GM12873 (cell line): ENCODE data around the gene PTPRN2.

ENCODE experiments used
- CTCF ChIP-seq: IDR thresholded peaks from 2 replicates; pipeline ENCODE4 v1.5.1; 2012; ENCODE audit warnings: low read depth, mild to moderate bottlenecking, moderate library complexity, low read length, control low read depth; ENCODE audit not compliant: insufficient read depth; ENCODE audit errors: missing control alignments

Gene PTPRN2

GRCh38 chr7:157614457-157615020 is 973.1 kb downstream of the PTPRN2 start:
- TF ChIP-seq CTCF: no peak

DNA sequence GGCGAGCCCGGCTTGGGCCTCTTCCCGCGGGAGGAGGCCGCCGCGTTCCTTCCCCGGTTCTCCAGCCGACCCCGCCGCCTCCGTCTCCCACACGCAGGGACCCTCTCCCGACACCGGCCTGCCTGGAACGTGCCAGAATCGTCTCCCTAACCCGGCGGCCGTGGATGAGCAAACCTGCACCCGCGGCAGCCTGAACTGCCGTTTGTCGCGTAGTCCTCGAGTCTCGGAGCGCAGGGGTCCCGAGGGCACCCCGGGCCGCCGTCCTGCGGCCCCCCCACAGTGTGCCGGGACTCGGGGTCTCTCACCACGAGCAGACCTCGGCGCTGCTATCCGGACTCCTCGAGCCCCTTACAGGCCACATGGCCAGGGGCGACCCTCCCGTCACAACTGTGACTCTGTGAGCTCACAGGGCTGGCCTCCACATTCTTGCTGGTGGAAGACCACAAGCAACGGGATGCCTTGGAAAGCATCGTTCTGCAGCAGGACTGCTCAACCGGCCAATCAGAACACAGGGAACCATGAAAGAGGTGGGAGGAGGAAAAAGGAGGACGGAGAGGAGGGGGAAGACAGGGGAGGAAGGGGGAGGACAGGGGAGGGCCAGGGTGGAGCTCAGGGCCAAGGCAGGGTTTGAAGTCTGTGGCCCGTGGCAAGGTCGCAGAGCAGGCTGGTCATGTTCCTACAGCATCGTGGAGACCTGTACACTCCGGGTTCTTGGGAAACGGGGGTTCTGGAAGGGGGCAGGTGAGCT is 973.9 kb downstream of the PTPRN2 start:
- no peak for TF ChIP-seq CTCF

GRCh38 chr7:157612664-157613561 is 974.7 kb downstream of the PTPRN2 start:
- TF ChIP-seq CTCF: no peak

GRCh38 chr7:157612009-157612663 is 975.5 kb downstream of the PTPRN2 start:
- TF ChIP-seq CTCF: no peak

GRCh38 chr7:157611341-157611740 is 976.3 kb downstream of the PTPRN2 start:
- TF ChIP-seq CTCF: no peak

- no peak for TF ChIP-seq CTCF
Measured at GRCh38 chr7:157610671-157611295, 976.8 kb downstream of the PTPRN2 start.
